Measurements from ENCODE around the gene MAP6. TPM values are rescaled to one million over a fixed set of nuclear protein-coding genes. Genes with fewer than 3 reads are reported as not detected.
A peak's percentile ranks its signal among the peaks of the same experiment; 100 is the strongest.

MAP6 gene
- total and polyA plus RNA-seq, 2 experiments from 2014 or later, result 0.31 to 1.2 TPM

GRCh38 chr11:75663808-75664207 is 5.0 kb downstream of the MAP6 start (continued):
- TF ChIP-seq, protein P1, sequence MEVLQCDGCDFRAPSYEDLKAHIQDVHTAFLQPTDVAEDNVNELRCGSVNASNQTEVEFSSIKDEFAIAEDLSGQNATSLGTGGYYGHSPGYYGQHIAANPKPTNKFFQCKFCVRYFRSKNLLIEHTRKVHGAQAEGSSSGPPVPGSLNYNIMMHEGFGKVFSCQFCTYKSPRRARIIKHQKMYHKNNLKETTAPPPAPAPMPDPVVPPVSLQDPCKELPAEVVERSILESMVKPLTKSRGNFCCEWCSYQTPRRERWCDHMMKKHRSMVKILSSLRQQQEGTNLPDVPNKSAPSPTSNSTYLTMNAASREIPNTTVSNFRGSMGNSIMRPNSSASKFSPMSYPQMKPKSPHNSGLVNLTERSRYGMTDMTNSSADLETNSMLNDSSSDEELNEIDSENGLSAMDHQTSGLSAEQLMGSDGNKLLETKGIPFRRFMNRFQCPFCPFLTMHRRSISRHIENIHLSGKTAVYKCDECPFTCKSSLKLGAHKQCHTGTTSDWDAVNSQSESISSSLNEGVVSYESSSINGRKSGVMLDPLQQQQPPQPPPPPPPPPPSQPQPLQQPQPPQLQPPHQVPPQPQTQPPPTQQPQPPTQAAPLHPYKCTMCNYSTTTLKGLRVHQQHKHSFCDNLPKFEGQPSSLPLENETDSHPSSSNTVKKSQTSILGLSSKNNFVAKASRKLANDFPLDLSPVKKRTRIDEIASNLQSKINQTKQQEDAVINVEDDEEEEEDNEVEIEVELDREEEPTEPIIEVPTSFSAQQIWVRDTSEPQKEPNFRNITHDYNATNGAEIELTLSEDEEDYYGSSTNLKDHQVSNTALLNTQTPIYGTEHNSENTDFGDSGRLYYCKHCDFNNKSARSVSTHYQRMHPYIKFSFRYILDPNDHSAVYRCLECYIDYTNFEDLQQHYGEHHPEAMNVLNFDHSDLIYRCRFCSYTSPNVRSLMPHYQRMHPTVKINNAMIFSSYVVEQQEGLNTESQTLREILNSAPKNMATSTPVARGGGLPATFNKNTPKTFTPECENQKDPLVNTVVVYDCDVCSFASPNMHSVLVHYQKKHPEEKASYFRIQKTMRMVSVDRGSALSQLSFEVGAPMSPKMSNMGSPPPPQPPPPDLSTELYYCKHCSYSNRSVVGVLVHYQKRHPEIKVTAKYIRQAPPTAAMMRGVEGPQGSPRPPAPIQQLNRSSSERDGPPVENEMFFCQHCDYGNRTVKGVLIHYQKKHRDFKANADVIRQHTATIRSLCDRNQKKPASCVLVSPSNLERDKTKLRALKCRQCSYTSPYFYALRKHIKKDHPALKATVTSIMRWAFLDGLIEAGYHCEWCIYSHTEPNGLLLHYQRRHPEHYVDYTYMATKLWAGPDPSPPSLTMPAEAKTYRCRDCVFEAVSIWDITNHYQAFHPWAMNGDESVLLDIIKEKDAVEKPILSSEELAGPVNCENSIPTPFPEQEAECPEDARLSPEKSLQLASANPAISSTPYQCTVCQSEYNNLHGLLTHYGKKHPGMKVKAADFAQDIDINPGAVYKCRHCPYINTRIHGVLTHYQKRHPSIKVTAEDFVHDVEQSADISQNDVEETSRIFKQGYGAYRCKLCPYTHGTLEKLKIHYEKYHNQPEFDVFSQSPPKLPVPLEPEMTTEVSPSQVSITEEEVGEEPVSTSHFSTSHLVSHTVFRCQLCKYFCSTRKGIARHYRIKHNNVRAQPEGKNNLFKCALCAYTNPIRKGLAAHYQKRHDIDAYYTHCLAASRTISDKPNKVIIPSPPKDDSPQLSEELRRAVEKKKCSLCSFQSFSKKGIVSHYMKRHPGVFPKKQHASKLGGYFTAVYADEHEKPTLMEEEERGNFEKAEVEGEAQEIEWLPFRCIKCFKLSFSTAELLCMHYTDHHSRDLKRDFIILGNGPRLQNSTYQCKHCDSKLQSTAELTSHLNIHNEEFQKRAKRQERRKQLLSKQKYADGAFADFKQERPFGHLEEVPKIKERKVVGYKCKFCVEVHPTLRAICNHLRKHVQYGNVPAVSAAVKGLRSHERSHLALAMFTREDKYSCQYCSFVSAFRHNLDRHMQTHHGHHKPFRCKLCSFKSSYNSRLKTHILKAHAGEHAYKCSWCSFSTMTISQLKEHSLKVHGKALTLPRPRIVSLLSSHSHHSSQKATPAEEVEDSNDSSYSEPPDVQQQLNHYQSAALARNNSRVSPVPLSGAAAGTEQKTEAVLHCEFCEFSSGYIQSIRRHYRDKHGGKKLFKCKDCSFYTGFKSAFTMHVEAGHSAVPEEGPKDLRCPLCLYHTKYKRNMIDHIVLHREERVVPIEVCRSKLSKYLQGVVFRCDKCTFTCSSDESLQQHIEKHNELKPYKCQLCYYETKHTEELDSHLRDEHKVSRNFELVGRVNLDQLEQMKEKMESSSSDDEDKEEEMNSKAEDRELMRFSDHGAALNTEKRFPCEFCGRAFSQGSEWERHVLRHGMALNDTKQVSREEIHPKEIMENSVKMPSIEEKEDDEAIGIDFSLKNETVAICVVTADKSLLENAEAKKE (CRISPR knock-in tag; IDR thresholded peaks at IDR 0.05), result peak; percentile 53; the same call in 1 of the 2 replicates
- TF ChIP-seq ZNF331 (CRISPR knock-in tag; IDR thresholded peaks at IDR 0.05; ENCODE audit: low read depth), result no peak
- TF ChIP-seq EZH2phosphoT487 (IDR thresholded peaks at IDR 0.05; ENCODE audit: unreplicated experiment), result no peak
- TF ChIP-seq ZNF114 (CRISPR knock-in tag; IDR thresholded peaks at IDR 0.05), result no peak
- TF ChIP-seq POLR2AphosphoS5 (IDR thresholded peaks at IDR 0.05; ENCODE audit: low read depth), result no peak
- TF ChIP-seq EZH2 (IDR thresholded peaks at IDR 0.05; ENCODE audit: low read depth, unreplicated experiment), result no peak

GRCh38 chr11:75659836-75660235 is 9.0 kb downstream of the MAP6 start:
- Histone ChIP-seq H3K4me3 (no peak overlapping the region), H2AFZ (no peak overlapping the region), H3F3A (replicated peaks; ENCODE audit: low read depth) (no peaks in the 10 kb centered on the region), H3K36me3 (ENCODE audit: insufficient read depth) (no peaks in the 10 kb centered on the region), H3K4me1 (ENCODE audit: insufficient read depth) (peaks cover 29% of the 10 kb centered on the region), H3K27me3 (ENCODE audit: insufficient read depth) (peaks cover 8% of the 10 kb centered on the region), H4K20me1 (replicated peaks; ENCODE audit: insufficient read depth) (no peaks in the 10 kb centered on the region), H3K9me2 (ENCODE audit: insufficient read depth) (no peaks in the 10 kb centered on the region; the same call in 1 of the 2 replicates), H3K79me2 (replicated peaks; ENCODE audit: insufficient read depth) (no peaks in the 10 kb centered on the region), H3K4me2 (no peak overlapping the region), H3K27ac (ENCODE audit: low read depth) (no peak overlapping the region)
- H3K9me3 Mint-ChIP-seq, result no peaks in the 10 kb centered on the region
- no peak overlapping the region for H3K4me3 Mint-ChIP-seq
- no peak overlapping the region for H3K27ac Mint-ChIP-seq
- ATAC-seq, result no peak
- H3K36me3 Mint-ChIP-seq (ENCODE audit: low read depth), result no peaks in the 10 kb centered on the region
- H3K4me1 Mint-ChIP-seq, result peaks cover 33% of the 10 kb centered on the region
- DNase-seq (ENCODE audit: low spot score), result no peak
- H3K27me3 Mint-ChIP-seq (ENCODE audit: insufficient read depth, low read depth, poor library complexity), result peaks cover 4% of the 10 kb centered on the region
- TF ChIP-seq CREB1 (CRISPR knock-in tag; IDR thresholded peaks at IDR 0.05; ENCODE audit: low read depth) (no peak), CTCF (conservative IDR thresholded peaks at IDR 0.05; ENCODE audit: low read depth in 2 of 2) (no peak), REST (IDR thresholded peaks at IDR 0.05; ENCODE audit: unreplicated experiment) (no peak), EZH2phosphoT487 (IDR thresholded peaks at IDR 0.05; ENCODE audit: unreplicated experiment) (no peak), POLR2AphosphoS5 (IDR thresholded peaks at IDR 0.05; ENCODE audit: low read depth) (no peak)
- TF ChIP-seq, protein P2, sequence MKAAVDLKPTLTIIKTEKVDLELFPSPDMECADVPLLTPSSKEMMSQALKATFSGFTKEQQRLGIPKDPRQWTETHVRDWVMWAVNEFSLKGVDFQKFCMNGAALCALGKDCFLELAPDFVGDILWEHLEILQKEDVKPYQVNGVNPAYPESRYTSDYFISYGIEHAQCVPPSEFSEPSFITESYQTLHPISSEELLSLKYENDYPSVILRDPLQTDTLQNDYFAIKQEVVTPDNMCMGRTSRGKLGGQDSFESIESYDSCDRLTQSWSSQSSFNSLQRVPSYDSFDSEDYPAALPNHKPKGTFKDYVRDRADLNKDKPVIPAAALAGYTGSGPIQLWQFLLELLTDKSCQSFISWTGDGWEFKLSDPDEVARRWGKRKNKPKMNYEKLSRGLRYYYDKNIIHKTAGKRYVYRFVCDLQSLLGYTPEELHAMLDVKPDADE (IDR thresholded peaks at IDR 0.05), result no peak
